ENCODE data around the gene MRPL53.
"Not testable (repeated sequence)": the region's sequence is repeated elsewhere in the genome, so short reads cannot be mapped to it uniquely, and the experiment has no call there.

Gene MRPL53

DNA sequence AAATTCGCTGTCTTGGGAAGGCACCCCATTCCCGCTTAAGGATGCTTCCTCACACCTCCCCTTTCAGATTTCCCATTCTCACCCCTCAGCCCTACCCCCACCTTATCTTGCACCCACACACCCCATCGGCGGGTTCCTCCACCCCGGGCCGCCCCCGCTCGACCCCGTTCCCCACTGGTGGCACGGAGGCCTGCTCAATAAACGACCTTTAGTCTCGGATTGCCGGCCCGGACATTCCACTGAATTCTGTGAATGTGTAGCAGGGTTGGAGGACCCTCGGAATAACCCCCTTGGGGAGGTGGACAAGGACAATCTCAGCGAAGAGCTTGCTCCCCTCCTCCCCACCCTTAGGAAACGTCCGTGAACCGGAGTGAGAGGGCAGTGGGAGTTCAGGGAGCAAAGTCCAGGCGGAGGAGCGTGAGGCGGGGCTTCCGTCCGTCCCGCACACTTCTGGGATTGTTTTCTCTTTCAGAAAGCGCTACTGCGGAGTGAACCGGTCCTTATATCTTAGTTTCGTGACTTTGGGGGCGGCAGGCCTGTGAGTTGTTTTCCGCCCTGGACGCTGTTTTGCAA is 29.8 kb upstream of the MRPL53 start:
- DNase-seq = no peak

DNA sequence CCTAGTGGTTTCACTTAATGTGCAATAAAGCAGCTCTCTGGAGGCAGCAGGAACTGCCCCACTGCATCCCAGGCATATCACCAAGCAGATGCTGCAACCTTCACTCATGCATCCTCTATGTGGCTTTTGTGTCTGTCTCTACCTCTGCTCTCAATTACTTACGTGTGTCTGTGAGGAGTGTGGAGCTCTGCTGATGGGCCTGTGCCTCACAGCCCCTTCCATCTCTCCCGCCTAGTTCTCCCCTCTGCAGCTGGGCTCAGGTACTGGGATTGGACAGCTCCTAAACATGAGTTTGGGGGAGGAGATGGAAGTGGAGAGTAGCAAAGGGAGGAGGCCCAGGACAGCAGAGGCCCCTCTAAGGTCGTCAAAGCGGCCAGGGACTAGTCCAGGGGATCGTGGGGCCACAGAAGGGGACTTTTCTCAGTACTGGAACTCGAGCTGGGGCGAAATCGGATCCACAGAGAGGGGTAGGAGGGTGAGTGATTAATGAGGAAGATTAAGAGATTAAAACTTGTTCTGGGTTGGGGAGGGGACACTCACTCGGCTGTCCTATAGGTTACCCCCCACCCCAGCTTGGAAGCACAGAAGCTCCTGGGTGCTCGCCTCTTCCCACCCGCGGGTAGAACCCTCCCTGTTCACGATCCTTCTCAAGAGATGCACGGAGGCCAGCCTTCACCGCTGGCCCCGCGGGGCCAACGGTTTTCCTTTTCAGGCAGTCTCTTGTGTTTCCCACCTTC is 29.0 kb upstream of the MRPL53 start:
- DNase-seq = no peak

DNA sequence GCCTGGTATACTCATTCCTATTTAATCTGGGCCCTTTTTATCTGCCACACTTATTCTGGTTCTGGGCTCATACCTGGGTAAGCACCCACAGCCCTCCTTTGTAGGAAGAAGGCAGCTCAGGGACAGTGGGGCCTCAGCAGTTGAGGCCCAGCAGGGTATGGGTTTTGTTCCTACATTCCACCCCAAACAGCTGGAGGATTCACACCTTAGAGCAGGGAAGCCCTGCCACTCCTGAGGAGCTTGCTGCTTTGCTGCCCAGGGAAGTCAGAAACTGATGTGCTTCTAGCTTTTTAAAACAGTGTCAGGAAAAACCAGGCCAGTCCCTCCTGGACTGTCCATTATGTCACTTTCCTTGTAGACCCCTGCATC is 28.1 kb upstream of the MRPL53 start:
- no peak for DNase-seq

DNA sequence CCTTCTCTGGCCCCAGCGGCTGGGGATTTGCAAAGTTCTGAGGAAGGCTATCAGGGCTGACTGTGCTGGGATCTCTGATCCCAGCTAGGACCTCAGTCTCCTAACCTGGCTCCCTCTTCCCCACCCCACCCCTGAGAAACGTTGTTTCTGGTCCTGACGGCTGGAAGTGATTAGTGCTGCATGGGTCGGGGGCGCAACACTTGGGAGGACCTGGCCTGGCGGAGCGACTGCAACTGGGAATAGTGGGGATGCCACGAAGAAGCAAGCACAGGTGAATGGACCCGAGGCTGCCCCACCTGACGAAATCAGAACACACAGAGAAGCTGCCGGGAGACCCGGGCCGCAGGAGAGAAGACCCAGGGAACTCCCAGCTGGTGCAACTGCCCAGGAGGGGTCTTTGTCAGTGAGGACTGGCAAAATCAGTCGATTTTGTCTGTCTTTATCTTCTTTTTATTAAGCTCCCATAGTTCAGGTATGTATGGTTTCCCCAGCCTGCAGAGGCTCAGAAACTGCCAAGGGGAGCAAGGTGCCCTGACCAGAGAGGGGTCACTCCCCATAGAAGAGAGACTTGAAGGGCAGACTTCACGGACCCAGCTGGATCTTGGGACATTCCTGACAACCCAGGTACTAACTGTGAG is 27.6 kb upstream of the MRPL53 start:
- no peak for DNase-seq

DNA sequence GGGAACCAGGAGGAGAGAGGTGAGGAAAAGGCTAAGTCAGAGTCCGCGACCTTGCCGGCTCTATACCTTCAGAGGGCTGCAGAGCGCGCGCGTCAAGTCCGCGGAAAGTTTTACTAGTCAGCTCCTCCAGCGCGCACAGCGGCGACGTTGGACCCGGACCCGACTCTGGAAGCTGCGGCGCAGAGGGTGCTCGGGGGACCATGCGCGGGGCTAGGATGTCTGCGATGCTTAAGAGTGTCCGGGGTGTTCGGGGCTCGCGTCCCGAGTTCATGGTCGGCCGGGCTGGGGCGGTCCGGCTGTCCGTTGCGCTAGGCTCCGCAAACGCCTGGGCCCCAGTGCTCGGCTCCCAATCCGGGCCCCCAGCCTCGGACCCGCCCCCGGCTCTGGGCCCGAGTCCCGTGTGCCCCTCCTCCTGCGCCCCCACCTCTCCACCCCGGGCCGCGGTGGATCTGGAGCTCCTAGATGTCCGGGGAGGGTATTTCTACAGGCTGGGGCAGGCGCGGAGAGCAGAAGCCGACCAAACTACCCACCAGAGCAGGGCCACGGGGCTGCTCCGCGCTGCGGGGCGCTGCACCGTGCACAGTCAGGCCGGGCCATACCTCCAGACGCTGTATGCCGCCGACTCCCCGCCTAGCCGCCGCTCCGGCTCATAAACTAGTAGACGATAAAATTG is 26.9 kb upstream of the MRPL53 start, which contains the start of gene LBX2:
TSS of gene LBX2 (minus strand) at position 337 of the 673 bp plus-strand sequence. CDS start at position 271, 66 bp downstream.
- DNase-seq = no peak

DNA sequence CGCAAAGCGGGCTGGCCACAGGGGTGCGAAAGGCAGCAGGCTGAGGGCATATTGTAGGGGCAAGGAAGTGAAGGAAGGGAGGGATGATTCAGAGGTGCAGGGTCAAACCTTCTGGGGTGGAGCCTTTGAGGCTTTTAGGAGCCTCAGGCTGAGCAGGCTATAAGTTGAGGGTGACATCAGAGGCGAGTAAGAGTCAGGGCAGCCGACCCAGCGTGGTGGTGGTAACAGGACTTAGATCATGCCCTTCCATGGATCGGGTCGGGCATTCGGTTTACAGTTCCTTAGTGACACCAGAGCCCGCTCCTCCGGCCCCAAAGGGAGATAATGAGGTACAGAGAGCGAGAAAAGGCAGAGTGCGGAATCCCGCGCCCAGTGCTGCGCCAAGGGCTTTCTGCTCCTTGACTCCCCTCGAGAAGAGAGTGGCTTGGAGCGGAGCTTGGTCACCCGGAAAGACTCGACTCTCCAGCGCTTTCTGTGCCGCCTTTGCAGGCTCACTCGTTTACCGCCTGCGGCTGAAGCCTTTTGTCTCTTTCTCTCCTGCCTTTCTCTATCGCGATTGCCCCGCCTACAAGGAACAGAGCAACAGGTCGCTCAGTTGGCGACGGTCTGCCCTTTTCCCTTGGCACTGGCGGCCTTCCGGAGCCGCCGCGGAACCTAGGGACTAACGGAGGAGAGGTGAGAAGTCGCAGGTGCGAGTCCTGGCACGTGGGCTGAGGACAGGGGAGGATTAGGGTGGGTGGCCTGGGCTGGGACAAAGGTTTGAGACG is 26.2 kb upstream of the MRPL53 start:
- DNase-seq = no peak

DNA sequence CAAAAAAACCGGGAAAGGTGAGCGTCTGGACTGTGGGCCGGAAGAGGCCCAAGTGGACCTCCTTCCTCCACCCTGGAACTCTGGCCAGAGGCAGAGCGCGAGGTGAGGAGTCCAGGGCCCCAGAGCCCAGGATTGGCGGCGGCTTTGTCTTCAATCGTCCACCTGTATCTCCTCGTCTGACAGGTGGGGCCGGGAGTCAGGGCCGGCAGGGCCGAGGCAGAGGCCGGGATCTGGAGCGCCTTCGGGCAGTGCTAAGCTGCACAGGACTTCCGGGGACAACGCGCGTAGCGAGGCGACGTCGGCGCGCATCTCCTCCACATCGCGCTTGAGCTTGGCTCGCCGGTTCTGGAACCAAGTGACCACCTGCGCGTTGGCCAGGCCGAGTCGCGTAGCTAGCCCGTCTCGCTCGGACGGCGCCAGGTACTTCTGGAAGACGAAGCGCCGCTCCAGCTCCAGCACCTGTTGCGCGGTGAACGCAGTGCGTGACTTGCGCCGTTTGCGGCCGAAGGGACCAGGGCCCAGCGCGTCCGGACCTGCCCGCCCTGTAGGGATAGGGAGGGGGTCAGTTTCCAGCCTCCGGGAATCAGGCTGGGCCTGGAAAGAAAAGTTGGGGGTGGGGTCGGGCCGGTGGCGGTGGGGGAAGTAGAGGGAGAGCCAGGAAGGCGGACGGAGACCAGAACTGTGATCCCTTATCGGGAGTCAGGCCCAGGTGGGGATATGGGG is 25.5 kb upstream of the MRPL53 start:
- no peak for DNase-seq

DNA sequence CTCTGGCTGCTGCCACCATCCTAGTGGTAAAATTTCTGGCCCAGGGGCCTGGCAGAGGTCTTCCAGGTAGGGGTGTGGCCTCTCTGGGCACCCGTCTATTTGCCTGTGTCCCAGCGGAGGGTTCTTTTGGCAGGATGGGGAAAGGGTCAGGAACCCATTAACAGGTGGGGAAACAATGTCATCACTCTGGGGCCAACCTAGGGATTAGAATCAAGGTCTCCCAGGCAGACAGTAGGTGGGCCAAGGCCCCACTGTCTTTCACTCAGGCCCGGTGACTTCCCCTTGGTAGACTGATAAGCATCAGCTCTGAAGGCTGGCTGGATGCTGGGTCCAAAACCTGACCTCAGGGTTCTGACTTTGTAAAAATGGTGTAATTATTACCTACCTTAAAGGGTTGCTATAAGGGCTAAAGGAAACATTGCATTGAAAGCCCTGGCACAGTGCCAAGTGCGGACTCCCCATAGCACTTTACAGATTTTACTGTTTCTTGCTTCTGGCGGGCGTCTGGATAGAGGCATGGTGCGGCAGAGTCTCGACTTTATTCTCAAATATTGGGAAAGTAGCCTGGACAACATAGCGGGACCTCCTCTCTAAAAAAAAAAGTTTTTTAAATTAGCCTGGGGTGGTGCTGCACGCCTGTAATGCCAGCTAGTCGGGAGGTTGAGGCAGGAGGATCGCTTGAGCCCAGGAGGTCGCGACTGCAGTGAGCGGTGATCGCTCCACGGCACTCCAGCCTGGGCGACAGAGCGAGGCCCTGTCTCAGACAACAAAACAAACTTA is 24.7 kb upstream of the MRPL53 start:
- DNase-seq = no peak

DNA sequence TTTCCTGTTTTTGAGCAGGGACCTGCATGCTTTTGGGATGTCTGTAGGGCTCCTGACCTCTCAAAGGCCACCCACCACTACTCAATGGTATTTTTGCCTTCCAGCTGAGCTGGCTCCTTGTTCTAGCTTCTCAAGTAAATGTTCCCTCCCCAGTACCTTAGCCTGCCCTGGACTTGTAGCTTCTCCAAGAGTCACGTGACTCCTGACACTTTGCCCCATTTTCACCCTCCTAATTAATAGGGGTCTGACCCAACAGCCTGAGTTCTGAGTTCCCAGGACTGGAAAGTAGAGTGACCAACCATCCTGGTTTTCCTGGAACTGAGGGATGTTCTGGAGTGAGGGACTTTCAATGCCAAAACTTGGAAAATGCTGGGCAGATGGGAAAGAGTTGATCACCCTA is 23.0 kb upstream of the MRPL53 start:
- DNase-seq = no peak

DNA sequence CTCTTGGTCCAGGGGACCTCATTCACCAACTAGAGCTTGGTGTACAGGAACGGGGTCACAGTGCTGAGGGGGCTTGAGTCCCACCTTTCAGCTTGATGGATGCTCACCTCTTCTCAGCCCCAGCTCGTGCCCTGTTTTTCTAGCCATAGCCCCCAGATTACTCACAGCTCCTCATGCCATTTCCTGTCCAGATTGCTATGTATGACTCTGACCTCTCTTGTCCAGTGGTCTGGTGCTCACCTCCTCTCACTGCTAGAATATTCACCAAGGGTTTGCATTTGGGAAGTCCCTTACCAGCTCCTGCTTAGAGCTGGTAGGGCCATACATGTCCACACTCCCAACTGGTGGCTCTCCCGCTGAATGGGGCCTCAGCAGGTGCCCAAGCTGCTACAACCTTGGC is 21.1 kb upstream of the MRPL53 start:
- DNase-seq = peak; percentile 41

DNA sequence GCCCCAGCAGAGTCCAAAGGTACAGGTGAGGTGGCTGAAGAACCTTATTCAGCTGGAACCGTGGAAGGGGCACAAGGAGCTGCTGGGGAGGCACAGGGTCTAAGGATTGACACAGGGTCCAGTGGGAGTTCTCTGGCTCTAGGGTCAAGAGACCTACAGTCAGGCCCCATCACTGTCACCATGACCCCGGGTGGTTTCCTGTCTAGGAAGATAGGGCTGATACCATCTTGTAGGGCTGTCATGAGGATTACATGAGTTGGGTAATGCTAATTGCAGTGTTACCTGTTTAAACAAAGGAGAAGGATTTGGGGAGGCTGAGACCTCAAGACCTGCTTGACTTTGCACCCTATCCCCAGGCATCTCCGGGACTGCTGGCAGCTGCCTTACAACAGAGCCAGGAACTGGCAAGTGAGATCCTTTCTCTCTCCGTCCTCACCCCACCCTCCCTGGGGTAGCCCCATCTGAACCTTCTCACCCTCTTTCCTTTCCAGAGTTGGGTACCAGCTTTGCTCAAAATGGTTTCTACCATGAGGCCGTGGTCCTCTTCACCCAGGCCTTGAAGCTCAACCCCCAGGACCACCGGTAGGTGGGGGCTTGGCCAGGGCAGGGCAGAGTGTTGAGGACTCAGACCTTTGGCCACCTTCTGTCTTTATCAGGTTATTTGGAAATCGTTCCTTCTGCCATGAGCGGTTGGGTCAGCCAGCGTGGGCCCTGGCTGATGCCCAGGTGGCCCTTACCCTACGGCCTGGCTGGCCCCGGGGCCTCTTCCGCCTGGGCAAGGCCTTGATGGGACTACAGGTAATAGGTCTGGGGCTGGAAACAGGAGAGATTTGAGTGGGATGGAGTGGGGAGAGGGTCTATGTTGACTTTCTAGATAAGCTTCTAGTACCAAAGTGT is 19.4 kb upstream of the MRPL53 start:
- no peak for DNase-seq

DNA sequence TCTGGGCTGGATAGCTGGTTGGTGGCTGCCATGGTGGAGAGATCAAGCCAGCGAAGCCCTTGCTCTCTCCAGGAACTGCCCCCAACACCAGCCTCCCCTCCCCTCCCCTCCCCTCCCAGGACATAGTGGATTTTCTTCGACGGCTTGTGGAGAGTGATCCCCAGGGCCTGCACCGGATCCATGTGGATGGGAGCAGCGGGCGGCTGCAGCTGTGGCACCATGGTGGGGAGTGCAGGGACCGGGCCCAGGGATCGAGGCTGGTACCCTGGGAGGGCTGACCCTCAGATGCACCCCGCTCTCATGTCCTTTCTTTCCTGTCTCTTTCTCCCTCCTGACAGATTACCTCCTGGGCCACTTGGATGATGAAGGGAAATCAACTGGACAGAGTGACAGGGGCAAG is 17.4 kb upstream of the MRPL53 start:
- DNase-seq = no peak

DNA sequence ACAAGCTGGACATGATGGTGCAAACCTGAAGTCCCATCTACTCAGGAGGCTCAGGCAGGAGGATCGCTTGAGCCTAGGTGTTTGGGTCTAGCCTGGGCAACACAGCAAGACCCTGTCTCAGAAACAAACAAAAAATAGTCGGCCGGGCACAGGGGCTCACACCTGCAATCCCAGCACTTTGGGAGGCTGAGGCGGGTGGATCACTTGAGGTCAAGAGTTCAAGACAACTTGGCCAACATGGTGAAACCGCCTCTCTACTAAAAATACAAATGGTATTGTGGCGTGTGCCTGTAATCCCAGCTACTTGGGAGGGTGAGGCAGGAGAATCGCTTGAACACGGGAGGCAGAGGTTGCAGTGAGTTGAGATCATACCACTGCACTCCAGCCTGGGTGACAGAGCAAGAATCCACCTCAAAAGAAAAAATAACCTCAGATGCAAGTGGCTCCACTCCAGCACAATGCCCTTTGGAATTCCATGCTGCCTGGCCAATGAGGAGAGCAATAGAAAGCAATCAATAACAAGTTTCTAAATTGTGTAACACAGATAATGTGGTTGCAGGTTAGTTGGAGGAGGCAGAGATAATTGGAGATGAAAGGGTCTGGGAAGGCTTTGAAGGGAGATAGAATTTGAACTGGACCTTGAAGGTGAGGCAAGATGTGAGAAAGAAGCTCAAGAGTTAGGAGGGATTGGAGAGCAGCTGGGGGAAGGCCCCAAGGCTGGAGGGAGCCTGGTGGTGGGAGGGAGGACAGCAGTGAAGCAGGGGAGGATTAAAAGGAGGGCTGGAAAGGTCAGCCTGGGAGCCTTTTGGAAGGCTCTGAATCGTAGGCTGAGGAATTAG is 16.4 kb upstream of the MRPL53 start:
- DNase-seq = no peak

DNA sequence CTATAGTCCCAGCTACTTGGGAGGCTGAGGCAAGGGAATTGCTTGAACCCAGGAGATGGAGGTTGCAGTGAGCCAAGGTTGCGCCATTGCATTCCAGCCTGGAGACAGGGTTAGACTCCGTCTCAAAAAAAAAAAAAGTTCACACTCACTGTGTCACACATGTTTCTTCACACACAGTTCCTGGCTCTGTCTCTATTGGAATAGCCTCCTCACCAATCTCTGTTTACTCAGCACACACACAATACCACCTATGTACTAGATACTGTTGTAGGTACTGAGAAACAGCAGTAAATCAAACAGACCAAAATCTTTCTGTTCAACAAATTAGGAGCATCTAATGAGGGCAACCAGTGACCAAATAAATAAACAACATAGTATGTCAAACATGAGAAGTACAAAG is 13.7 kb upstream of the MRPL53 start:
- DNase-seq = no peak

DNA sequence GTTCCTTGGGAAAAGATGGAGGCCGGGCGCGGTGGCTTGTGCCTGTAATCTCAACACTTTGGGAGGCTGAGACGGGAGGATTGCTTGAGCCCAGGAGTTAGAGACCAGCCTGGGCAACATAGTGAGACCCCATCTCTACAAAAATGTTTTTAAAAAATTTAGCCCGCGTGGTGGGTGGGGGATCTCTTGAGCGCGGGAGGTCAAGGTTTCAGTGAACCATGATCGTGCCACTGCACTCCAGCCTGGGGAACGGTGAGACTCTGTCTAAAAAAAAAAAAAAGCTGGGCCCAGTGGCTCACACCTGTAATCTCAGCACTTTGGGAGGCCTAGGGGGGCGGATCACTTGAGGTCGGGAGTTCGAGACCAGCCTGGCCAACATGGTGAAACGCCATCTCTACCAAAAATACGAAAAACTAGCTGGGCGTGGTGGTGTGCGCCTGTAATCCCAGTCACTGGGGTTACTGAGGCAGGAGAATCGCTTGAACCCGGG is 11.2 kb upstream of the MRPL53 start:
- DNase-seq = not testable (repeated sequence)

DNA sequence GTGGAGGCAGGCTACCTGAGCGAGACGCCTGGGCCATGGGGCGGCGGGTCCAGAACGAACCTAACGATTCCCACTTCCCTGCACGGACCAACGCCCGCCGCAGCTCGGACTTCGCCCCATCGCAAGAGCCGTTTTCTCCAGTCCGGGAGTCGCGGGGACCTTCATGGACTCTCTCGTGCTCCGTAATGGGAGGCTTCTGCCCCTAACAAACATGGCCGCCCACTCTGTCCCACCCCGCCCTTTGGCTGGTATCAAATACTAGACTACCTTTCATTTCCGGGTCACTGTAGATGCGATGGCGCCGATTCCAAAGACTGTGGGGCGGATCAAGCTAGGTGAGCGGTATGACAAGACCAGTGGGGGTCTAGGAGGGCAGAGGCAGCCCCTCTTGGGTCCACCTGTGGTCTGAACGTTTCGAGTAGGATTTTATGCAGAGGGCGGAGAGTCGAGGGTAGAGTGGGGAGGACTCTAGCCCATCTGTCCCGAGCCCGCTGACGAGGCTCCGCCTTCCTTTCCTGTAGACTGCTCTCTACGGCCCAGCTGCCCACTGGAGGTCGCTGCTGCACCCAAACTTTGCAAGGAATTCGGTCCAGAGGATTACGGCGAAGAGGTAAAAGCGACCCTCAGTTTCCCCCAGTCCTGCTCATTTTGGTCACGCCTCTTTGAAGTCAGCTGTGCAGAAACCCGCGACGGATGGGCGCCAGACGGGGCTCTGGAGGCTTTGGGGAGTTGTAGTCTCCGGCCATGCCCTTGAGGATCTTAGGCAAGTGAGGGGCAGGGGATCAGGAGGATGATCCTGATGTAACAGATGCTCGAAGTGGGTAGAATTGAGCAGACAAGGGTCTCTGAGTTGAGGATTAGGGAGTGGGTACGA is 10.6 kb upstream of the MRPL53 start, which contains the start of the genes CCDC142 and TTC31:
TSS of gene CCDC142 (minus strand) at position 198 of the 874 bp plus-strand sequence. CDS start at position 37, 161 bp downstream.
TSS of gene TTC31 (plus strand) at position 281 of the 874 bp plus-strand sequence. CDS start at position 296, 15 bp downstream.
- DNase-seq = peak; percentile 91

DNA sequence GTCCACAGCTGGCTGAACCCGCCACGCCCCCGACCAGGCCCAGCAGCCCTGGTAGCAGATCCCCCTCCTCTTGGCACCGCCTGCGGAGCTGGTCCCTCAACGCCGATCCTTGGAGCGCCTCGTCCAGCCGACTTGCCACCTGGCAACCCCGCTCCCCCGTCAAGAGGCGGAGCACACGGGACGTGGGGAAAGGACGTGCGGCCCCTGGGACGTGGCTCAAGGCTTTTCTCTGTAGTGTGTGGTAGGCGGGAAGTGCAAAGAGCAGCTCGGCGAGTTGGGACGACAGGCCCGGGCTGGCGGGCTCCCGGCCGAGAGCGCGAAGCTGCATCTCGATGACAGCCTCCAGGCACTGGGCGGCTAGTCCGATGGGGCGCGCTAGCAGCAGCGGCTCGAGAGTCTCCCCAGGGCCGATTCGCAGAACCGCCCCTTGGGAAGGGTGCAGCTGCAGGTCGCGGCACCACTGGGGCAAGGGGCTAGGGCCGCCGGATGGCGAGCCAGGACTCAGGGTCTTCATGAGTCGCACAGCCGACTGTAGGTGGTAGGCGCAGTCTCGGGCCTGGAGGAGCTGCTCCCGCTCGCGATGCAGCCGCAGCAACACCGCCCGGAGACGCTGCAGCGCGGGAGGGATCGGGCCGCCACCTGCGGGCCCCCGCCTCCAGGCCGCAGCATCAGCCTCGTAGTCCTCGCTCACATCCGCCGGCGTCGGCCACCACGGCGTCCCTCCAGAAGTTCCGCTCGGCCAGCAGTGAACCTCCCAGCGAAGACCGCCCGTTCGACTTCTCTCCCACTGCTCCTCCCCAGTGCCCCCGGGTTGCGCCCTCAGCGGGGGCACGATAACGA is 9.7 kb upstream of the MRPL53 start:
- DNase-seq = peak; percentile 28
